ENCODE results near the gene SLC3A2.
A peak's percentile ranks its signal among the peaks of the same experiment; 100 is the strongest.
"Not testable (repeated sequence)": the region's sequence is repeated elsewhere in the genome, so short reads cannot be mapped to it uniquely, and the experiment has no call there.

The SLC3A2 gene

DNA sequence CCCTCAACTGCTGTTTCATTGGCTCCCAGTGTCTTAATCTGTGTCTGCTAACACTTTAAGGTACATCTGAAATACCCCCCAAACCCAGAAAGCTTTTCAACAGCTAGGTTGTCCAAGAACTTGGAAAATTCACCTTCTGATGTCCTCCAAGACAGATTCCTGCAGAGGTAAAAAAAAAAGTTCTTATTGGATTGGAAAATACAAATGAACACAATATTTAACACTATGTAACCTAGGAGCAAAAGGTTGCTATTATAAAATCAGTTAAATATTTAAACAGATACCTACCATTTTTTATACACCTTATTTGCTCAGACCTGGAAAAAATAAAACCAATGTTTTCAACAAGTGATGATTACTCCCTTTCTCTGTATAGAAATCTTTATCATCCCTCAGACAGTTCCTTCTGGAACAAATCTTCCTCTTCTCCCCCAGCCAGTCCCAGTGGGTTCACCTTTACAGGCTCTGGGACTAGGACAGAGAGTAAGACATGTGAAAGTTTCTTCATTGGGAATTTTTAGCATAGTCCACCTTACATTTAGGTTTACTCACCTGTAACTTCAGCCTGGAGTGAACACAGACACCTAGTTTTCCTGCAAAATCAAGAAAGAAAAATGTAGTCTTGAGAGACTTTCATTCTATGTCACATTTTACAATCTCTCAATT, 28.0 kb upstream of the SLC3A2 start:
- FAIRE-seq (no peak), DNase-seq (ENCODE audit: low spot score) (no peak)

DNA sequence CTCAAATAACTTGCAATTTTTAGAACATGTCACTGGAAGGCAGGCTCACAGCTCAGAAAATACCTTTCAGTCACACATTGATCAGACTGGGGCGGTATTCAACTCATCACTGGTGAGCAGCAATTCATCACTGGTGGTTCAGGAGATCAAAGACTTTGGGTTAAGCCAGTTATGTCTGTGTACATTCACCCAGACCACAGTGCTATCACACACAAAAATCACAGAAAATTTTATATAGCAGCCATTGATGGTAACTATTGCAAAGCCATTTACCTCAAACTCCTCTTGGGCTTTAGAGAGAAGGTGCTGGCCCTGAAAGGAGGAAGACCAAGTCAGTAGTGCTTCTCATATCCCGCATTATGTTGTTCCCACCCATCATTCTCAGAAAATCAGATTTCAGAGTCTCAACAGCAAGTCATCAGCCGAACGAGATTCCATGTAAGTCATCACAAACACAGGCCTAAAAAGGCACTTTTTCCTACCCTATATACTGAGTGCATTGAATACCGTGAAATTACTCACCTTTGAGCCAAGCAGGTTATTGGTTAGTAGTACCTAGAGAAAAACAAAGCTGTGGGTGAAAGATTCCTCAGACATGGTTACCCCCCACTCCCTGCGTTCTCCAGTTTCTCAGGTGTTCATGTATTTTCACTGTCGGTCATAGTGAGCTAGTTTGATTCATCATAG, 27.3 kb upstream of the SLC3A2 start:
- no peak for DNase-seq (ENCODE audit: low spot score)
- no peak for FAIRE-seq

DNA sequence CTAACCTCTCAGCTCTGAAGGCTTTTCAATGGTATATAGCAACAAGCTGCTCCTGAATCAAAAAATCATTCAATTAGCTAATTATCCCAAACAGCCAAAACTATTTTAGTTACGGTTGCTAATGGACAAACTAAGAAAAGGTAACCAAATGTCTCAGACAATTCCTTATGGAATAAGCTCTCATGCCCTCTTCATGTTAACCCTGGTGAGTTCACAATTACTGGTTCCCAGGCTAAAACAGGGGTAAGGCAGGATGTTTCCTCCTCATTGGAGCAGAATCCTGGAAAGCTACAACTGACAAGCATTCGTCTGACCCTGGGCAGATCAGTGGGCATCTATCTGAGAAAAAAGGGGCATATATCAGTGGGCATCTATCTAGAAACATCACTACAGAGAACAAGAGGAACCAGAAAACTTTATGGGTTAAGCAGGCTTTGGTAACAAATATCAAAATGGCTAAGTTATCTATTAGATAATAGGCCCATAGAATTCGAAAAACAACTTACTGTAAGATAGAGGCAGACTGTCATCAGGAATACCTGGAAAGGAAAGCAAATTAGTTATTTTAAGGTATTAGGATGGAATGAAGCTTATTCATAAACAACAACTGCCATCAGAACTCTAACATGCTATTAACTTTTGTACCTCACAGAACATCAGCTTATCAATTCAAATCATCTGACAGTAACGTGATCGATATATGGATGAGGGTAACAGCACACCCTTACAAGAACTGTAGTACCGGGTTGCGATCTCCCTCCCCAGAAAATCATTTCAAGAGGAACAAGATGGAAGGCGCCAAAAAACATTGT, 26.5 kb upstream of the SLC3A2 start:
- no peak for FAIRE-seq
- no peak for DNase-seq (ENCODE audit: low spot score)

DNA sequence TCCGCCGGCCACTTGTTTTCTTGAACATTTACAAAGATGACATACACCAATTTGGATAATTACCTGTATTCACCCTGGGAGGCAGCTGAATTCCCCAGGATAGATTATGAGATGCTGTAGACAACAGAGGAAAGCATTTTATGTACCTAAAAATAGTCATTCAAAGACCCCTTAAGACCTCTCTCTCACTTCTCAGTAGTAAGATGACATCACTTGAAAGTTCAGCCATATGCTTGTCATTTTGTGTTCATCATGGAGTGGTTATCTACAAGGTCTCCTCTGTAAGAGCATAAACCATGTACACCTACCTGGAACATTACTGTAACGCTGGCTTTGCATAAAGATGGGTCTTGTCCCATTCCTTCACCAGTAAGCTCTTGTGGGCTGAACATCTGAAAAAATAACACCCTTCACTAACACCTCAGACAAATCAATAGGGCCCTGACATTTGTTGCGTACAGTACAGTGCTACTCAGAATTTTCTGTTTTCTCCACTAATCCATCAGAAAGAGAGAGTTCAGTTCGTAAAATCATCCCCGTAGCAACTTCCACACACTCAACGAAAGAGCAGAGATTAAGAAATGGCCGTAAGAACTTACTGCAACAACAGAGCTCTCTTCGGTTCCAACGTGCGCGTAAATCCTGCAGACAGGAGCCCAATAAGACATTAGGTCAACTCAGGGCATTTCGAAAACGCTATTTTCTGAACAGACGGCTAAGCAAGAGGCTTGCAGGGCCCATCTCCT, 25.7 kb upstream of the SLC3A2 start:
- no peak for DNase-seq (ENCODE audit: low spot score)
- no peak for FAIRE-seq

DNA sequence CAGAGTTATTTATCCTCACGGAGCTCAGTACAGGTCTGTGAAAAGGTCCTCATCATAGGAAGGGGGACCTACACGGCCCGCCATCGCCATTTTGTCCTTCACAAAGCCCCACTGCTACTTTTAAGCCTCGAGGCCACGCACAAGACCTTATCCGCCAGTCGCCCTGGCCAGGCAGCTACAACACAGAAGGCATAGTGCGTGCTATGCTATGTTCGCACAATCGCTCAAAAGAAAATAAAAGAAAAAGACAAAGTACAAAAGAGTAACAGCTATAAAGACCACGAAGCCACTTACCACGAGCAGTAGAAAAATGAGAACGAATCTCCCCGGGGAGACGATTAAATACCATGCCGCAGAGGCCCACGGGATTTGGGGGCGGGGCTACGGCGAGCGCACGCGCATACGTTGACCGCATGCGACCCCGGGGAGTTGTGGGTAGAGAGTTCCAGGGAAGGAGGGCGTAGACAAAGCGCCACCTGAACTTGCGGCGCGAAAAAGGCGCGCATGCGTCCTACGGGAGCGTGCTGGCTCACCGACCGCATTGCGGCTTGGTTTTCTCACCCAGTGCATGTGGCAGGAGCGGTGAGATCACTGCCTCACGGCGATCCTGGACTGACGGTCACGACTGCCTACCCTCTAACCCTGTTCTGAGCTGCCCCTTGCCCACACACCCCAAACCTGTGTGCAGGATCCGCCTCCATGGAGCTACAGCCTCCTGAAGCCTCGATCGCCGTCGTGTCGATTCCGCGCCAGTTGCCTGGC, 24.9 kb upstream of the SLC3A2 start:
- FAIRE-seq (peak; percentile 35), DNase-seq (ENCODE audit: low spot score) (peak; percentile 98)

DNA sequence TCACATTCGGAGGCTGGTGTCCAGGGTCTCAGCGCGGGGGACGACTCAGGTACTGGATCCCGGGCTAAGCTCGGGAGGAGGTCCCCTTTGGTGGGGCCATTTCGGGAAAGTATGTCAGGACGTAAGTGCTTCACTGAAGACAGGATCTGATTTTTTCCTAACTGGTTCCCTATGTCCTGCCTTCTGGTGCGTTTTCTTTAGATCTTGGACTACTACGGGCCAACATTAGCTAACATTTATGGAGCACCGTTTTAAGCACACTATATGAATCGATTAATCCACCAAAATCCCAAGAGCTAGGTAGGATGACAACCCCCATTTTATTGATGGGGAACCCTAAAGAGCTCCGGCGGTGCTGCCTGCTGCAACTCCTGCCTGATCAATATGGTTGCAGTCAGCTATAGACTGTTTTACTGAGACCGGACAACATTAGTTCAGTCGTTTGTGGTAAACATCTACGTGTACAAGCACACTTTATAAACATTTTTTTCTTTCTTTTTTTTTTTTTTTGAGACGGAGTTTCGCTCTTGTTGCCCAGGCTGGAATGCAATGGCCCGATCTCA, 24.3 kb upstream of the SLC3A2 start:
- DNase-seq (ENCODE audit: low spot score) (no peak), FAIRE-seq (no peak)

DNA sequence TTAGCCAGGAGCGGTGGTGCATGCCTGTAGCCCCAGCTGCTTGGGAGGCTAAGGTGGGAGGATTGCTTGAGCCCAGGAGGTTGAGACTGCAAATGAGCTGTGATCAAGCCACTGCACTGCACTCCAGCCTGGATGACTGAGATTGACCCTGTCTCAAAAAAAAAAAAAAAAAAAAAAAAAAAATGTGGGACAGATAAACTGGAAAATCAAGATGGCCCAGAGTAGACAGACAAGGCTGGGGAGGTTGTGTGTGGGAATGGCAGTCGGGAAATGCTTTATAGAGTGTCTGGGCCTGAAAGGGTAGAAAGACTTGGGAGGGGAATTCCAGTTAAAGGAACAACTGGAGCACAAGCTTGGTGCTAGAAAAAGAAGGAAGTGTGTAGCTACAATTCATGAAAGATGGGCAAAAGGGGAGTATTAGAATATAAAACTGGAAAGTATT, 23.1 kb upstream of the SLC3A2 start:
- DNase-seq (ENCODE audit: low spot score) (no peak), FAIRE-seq (no peak)

DNA sequence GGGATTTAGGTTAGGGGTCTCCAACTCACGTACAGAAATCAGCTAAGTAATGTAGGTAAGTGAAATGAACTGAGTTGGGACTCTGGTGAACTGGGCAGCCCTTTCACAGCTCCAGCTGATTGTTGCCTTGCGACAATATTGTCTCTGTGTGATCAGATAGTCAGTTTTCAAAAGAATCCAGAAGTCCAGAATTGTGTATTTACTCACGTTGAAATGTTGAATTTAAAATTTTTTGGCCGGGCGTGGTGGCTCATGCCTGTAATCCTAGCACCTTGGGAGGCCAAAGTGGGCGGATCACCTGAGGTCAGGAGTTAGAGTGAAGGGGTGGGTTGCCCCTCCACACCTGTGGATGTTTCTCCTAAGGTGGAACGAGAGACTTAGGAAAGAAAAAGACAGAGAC, 22.5 kb upstream of the SLC3A2 start:
- FAIRE-seq (no peak), DNase-seq (ENCODE audit: low spot score) (no peak)

DNA sequence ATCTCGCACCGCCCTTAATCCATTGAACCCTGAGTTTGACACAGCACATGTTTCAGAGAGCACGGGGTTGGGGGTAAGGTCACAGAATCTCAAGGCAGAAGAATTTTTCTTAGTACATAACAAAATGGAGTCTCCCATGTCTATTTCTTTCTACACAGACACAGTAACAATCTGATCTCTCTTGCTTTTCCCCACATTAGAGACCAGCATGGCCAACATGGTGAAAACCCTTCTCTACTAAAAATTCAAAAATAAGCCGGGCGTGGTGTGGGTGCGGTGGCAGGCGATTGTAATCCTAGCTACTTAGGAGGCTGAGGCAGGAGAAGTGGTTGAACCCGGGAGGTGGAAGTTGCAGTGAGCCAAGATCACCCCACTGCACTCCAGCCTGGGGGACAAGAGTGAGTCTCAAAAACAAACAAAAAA, 21.4 kb upstream of the SLC3A2 start:
- not testable (repeated sequence) for FAIRE-seq; DNase-seq (ENCODE audit: low spot score)

DNA sequence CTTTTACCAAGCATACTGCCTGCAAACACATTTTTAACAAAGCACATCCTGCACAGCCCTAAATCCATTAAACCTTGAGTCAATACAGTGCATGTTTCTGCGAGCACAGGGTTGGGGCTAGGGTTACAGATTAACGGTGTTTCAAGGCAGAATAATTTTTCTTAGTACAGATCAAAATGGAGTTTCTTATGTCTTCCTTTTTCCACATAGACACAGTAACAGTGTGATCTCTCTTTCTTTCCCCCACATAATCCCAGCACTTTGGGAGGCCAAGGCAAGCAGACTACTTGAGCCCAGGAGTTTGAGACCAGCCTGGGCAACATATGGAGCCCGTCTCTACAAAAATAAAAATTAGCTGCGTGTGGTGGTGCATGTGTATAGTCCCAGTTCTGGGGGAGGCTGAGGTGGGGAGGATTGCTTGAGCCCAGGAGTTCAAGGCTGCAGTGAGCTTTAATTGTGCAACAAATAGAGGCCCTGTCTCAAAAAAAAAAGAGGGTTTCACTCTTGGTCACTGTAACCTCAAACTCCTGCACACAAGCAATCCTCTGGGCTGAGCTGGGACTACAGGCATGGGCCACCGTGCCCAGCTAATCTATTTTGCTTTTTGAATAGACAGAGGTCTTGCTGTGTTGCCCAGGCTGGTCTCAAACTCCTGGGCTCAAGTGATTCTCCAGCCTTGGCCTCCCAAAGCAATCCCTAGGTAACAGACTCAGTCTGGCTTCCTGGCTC, 19.7 kb upstream of the SLC3A2 start:
- FAIRE-seq (no peak), DNase-seq (ENCODE audit: low spot score) (no peak)

DNA sequence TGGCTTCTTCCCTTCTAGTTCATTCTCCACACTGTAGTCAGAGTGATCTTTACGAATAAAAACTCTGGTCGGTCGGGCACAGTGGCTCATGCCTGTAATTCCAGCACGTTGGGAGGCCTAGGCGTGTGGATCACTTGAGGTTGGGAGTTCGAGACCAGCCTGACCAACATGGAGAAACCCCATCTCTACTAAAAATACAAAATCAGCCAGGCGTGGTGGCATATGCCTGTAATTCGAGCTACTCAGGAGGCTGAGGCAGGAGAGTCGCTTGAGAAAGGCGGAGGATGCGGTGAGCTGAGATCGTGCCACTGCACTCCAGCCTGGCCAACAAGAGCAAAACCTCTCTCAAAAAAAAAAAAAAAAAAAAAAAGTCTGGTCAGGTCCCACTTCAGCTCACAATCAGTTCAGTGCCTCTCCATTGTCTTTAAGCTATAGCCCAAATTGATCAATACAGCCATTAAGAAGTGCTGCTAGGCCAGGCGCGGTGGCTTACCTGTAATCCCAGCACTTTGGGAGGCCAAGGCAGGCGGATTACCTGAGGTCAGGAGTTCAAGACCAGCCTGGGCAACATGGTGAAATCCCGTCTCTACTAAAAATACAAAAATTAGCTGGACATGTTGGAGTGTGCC, 19.0 kb upstream of the SLC3A2 start:
- FAIRE-seq; DNase-seq (ENCODE audit: low spot score): not testable (repeated sequence)

DNA sequence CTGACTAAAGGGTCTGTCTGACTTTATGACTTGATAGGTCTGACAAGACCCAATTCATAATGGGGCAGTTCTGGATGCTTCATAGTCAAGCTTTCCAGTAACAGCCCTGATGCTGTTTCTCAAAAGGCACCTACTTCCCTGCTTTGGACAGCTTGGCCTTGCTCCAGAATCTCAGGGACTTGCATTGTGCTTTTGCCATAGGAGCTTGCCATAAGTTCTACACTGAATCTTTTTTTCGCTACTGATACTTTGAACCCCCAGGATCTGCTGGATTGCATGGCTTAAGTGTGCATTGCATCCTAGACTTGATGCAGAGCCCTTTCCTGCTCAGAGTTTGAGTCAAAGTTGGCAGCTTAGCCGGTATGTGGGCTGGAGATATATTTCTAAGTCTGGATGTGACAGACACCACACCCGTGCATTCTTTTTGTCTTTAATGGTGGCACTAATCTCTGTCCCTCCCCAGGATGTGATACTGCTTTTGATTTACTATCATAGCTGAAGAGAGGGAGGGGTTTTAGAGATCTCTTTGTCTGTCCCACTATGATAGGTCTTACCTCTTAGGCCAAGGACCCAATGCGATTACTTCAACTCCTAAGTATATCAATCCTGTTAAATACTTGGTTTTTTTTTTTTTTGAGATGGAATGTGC, 16.9 kb upstream of the SLC3A2 start:
- DNase-seq (ENCODE audit: low spot score) (no peak), FAIRE-seq (no peak)

DNA sequence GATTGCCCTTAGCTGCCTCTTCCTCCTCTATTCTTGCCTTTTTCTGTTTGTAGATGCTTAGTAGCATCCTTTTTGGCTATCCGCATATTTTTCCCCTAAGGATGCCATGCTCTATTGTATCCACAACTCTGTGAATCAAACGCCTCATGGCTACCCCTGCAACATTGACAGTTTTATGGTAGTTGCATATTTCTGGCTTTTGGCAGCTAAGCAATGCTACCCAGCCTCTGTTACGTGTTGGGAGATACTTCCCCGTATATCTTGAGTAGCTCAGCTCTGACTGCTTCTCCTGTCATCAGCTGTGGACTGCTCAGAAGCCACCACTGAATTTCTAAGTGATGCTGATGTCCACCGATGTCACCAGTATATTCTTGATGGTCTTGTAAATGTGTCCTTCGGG, 15.1 kb upstream of the SLC3A2 start:
- DNase-seq (ENCODE audit: low spot score) (no peak), FAIRE-seq (no peak)

DNA sequence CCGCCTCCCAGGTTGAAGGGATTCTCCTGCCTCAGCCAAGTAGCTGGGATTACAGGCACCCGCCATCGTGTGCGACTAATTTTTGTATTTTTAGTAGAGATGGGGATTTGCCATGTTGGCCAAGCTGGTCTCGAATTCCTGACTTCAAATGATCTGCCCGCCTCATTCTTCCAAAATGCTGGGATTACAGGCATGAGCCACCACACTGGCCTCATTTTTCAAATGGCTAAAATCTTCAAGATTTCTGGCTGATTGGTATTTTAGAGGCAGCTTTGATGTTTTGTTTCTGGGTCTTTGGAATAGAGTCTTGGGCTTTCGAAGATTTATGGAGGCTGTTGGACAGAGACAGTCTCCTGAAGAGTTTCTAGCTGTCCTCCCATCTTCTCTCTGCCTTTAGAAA, 5.8 kb upstream of the SLC3A2 start:
- DNase-seq (ENCODE audit: low spot score) (no peak), FAIRE-seq (no peak)

DNA sequence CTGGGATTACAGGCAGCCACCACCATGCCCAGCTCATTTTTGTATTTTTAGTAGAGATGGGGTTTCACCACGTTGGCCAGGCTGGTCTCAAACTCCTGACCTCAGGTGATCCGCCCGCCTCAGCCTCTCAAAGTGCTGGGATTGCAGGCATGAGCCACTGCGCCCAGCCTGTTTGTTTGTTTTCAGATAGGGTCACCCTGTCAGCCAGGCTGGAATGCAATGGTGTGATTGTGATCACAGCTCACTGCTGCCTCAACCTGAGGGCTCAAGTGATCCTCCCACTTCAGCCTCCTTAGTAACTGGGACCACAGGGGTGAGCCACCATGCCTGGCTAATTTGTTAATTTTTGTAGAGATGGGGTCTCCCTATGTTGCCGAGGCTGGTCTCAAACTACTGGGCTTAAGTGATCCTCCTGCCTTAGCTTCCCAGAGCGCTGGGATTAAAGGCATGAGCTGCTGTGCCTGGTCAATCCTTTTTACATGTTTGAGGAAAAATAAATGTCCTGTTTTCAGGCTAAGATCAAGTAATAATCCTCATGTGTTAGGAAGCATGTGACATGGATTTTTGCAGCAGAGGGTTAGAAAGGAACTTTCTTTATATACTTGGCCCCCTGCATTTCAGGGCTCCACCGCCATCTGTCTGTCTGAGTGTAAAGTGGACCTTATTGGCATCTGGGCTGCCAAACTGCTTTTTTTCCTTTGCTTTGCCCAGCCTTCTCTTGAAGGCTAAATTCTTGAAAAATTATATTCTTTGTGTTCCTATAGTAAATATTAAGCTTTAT, 4.8 kb upstream of the SLC3A2 start:
- DNase-seq (ENCODE audit: low spot score) (no peak), FAIRE-seq (no peak)

DNA sequence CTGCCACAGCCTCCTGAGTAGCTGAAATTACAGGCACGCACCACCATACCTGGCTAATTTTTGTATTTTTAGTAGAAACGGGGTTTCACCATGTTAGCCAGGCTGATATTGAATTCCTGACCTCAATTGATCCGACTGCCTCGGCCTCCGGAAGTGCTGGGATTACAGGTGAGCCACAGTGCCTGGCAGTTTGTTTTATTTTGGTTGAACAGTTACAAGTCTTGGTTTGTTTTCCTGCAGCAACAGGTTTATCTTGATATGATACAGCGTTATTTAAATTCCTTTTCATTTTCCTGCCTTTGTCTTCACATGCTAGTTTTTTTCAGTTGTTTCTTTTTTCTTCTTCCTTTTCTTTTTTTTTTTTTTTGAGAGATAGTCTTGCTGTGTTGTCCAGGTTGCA, 4.0 kb upstream of the SLC3A2 start:
- no peak for FAIRE-seq
- no peak for DNase-seq (ENCODE audit: low spot score)

DNA sequence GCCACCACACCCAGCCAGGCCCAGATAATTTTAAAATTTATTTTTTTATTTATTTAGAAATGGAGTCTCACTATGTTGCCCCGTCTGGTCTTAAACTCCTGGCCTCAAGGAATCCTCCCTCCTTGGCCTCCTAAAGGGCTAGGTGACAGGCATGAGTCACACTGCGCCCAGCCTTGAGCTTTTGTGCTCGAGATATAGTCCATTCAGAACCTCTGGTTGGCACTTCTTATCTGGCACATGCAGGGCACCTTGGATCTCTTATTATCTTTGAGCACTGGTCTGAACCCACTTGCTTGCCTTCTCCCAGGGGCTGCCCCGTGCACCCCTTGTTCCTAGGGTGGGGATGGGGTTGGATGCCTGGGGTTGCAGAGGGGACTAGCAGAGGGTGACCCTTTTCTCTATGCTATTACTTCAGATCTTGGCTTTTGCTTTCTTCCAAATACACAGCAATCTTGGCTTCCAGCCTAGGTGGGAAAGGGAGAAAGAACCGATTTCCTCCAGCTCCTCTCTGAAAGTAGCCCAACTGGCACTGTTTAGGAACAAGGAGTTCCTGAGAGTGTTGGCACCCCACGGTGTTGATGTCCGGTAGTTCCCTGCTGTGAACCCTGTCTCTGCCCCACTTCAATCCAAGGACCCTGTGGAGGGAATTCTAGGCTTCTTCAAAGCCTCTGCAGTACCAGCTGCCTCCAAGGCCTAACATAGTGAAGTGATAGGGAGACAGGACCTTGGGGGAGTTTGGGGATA, 1.3 kb upstream of the SLC3A2 start:
- FAIRE-seq, result no peak

More for the DNA sequence above, 1.3 kb upstream of the SLC3A2 start:
- DNase-seq (ENCODE audit: low spot score), result no peak

Data from urothelium cell line (cell line).